ENCODE results near the gene SRGAP1.
"Not testable (repeated sequence)": the region's sequence is repeated elsewhere in the genome, so short reads cannot be mapped to it uniquely, and the experiment has no call there.

The SRGAP1 gene

DNA sequence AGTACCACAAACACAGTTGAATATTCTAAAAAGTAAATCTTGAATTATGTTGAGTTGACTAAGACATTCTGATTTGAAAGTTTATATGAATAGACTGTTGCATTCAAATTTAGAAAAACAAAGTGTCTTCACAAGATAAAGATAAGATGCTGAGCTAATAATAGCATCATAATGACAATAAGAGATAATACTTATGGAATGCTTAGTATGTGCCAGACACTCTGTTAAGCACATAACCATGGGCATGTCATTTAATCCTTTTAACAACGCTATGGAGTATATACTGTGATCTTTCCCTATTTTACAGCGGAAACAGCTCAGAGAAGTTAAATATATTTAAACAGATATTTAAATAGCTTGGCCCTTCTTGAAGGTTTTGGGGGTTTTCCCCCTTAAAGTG is 163.4 kb downstream of the SRGAP1 start:
- DNase-seq (ENCODE audit: low spot score): no peak

DNA sequence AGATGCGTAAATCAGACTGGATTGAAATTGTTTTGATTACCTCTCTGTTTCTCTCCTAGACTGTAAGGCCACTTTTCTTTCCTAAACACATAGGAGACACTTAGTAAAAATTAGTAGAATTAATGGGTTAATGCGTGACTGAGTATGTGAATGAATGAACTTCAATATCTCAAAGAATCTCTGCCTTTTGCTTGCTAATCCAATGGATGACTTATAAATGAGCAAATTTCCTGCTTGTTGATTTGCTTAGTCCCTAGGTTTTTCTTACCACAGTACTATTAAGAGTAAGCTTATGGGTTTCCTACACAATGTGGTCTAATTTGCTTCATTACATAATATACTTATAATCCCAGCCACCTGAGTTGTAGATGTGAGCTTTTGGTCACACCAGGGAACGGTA is 164.1 kb downstream of the SRGAP1 start:
- no peak for DNase-seq (ENCODE audit: low spot score)

DNA sequence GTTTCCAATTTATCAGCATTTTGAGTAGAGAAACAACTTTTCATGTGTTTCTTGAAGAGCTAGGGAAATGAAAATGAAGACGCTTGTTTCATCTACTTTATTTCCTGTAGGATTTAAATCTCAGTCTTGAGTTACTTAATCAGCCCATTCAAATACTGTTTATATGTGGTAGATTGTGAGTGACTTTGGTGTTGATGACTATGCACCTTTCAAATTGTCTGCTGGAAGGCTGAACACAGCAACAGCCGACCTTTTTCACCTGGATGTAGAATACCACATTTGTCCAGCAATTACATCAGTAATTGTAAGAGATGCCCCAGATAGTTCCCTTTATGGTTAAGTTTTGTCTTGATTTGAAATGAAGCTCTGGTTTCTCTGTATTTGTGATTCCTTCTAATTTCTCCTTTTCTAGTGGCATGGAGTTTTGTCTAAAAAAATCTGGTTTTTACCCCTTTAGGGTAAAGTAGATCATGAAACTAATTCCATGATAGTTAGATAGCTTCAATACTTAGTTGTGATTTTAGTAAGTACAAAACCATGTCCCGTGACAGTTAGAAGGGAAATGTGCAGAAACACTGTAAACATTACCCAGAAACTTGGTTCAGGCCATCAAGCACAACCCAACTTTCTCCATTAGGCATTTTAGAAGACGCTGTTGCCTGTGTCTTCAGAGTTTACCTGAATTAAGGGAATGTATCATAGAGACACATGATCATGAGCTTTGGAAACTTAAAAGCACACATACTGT is 165.0 kb downstream of the SRGAP1 start:
- no peak for DNase-seq (ENCODE audit: low spot score)

DNA sequence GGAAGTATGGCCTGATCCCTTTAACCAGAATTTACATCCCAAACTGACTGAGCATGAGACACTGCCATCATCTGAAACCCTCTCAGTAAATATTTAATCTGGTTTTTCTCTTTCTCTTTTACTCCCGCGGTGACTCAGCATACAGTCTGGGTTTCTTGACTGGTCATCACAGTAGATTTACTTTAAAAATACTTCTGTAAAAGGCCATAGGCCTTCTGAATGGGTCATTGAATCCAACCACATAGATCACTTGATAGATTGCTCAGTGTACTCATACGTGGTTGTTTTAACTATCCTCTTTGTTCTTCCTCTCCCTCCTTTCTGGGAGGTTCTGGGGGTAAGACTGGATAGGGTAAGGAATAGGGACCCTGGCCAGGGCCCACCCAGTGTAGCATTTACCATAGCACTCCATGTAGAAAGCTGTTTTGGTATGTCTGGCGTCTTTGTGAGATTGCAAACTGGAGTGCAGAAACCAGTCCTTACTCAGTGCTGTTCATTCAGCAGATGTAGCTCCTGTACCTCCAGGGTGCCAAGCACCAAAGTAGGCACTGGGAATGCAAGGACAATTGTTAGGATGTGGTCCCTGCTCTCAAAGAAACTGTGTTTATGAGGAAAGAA is 165.7 kb downstream of the SRGAP1 start:
- no peak for DNase-seq (ENCODE audit: low spot score)

DNA sequence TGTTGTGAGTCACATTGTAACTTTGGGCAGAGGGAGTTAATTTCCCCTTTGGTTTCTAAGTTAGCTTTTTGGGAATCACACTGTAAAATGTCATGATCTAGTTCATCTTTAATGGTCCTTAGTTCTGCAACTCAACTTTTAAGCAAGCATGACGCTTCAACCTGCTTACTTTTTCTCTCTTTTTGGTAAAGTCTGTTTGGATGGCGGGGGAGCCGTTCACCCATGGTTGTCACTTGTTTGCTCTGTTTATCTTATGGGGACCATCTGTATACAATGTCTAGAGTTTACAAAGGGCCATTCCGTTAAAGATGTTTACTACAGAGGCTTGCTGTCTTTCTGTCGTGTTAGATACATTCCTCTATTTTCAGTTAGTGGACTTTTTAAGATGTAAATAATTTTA is 172.0 kb downstream of the SRGAP1 start:
- DNase-seq (ENCODE audit: low spot score): no peak

DNA sequence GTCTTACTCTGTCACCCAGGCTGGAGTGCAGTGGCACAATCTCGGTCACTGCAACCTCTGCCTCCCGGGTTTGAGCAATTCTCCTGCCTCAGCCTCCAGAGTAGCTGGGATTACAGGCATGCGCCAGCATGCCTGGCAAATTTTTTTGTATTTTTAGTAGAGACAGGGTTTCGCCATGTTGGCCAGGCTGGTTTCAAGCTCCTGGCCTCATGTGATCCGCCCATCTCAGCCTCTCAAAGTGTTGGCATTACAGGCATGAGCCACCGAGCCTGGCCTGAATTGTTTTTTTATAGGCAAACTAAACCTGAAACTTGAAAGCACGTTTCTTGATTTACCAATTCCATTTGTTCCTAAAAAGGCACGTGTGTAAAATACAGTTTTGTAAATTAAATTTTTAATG is 173.6 kb downstream of the SRGAP1 start:
- not testable (repeated sequence) for DNase-seq (ENCODE audit: low spot score)

DNA sequence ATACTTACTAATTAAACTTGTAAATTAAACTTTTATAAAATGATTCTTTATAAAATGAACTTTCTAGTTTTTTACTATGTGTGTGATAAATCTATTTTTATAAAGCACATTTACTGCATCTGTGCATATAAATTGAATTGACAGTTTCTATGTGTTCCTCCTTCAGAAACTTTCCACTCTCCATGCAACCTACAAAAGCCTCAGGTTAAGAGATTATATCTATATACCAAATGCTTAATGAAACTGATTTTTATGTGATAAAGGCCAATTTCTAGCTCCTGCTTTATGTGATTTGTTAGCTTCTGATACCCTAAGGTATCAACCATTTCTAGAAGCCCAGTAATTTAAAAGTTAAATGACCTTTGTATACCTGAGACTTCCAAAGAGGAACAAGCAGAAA is 174.0 kb downstream of the SRGAP1 start:
- no peak for DNase-seq (ENCODE audit: low spot score)

DNA sequence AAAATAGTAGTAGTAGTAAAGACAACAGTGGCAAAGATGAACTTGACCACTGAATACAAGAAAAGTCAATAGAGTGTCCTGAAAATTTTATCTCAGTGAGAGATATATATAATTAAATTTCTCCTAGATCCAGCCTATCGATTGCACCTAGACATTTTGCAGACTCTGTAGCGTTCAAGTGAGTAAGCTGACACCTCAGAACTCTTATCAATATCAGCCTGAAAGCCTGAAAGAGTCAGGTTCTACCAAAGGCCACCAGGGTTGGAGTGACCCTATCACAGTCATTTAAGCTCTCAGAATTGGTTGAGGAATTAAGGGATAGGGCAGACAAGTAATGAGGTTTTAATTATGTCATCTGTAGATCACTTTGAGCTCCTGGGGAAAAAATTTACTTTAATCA is 174.6 kb downstream of the SRGAP1 start:
- DNase-seq (ENCODE audit: low spot score): no peak

DNA sequence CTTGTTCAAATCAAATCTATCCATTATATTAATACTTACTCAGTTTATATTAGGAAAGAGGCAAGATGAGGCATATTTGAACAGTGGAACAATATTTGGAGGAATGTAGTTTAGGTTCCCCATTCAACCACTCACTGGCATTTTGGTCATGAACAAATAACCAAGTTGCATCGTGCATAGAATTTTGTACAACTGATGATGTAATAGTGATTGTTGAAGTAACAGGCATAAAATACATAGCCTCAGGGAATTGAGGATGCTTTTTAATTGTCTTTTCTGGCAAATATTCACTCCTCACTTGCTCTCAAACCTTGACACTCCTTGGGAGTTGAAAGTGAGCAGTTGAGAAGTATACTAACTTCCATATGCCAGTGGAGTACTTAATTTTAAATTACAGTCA is 175.2 kb downstream of the SRGAP1 start:
- no peak for DNase-seq (ENCODE audit: low spot score)

DNA sequence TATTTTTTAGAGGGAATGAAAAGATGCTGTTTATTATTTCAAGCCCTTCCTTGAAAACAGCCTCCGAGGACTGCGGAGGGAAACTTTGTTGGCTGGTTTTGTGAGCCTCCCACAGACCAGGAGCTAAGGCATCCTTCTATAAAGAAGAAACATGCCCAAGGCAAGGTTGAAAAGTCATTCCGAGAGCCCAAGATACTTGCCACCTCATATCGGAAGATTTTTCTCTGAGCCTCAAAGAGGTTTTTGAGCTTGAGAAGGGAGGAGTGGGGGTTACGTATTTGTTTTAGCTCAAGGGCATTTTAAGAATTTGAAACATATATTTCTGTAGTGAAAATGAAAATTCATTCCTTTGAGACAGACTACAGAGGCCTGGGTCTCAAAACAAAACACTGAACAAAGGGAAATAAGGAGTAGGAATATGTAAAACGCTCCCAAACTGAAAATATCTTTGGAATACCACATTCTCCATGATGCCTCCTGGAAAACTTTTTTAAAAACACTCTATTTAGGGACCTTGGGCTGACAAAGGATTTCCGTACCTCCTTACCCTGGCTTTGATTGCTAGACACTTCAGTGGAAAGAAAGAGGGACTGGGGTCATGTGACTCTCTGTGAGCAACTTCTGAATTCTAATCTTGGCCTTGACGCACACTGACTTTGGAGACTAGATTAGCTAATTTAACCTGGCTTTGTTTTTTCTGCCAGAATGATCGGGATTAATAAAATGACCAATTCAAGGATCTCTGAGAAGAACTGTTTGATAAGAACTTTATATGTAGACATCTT is 180.9 kb downstream of the SRGAP1 start:
- no peak for DNase-seq (ENCODE audit: low spot score)

DNA sequence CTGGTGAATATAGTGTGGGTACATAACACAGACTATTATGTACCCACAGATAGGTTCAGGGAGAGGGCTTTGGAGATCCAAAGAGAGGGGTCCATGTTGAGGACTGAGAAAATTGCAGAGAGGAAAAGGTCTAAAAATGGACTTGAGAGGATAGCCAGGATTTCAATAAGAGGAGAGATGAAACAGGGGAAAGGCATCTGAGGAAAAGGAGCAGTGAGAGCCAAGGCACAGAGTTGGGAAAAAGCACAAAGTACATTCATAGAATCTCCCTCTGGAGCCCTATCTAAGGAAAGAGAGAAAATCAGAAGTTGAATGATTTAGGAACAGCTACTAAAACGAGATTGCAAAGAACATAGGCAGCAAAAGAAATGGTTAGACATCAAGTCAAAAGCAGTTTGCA is 182.8 kb downstream of the SRGAP1 start:
- DNase-seq (ENCODE audit: low spot score): no peak

DNA sequence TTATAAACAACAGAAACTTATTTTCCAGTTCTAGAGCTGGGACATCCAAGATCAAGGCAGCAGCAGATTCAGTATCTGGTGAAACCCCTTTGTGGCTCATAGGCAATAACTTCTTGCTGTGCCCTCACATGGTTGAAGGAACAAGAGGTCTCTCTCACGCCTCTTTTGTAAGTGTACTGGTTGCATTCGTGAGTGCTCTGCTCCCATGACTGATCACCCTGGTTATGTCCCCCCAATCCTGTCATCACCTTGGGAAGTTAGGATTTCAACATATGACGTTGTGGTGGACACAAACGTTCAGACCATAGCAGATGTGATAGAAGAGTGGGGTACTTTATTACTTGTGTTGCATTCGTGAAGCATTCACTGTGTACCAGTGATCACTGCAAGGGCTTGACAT is 184.0 kb downstream of the SRGAP1 start:
- no peak for DNase-seq (ENCODE audit: low spot score)

DNA sequence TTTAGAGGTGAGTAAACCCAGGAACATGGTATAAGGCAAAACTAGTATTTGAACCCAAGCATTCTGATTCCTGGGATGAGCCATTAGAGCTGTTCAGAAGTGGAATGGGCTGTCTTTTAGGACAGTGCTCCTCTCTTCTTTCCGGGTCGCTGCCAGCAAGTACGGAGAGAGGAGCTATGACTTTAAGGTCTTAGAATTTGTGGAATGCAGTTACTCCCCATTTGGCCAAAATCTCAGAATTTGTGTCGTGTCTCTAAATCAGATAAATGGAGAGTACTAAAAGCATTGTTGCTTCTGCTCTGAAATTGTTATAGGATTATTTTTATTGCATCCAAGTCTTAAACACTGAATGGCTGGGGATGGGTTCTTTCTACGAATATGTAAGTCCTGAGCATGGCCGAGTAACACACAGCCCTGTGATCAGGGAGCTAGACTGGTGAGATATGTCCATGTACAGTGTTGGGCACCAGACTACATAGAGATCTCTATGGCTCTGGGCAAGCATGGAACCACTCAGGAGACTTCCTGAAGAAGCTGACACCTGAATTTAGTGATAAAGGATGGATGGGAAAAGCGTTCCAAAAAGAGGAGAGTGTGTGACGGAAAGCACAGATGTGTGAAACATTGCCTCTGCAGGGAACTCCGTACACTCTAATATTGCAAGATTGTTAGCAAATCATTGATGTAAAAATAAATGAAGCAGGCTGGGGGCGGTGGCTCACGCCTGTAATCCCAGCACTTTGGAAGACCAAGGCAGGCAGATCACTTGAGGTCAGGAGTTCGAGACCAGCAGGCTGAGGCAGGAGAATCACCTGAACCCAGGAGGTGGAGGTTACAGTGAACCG is 184.7 kb downstream of the SRGAP1 start:
- DNase-seq (ENCODE audit: low spot score): no peak

DNA sequence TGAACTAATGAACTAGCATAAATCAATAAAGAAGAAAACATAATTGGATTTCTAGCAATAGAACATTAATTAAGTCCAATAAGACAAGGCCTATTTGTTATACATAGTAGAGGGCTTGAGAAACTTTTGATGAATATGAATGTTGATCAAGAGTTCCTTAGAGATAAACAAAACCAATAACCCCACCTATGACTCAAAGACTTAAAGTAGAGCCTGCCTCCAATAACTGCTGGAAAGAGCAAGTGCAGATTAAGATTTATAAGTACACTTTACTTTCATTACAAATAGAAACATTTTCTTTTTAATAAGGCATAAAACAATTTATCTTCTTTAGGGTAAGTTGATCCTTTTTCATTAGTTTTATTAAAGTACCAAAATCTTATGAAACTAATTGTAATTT is 185.7 kb downstream of the SRGAP1 start:
- DNase-seq (ENCODE audit: low spot score): no peak

DNA sequence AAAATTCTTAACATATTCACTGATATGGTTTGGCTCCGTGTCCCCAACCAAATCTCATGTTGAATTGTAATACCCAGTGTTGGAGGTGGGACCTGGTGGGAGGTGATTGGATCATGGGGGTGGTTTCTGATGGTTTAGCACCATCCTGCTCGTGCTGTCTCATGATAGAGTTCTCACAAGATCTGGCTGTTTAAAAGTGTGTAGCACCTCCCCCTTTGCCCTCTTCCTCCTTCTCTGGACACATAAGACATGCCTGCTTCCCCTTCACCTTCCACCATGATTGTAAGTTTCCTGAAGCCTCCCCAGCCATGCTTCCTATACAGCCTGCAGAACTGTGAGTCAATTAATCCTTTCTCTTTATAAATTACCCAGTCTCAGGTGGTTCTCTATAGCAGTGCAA is 189.6 kb downstream of the SRGAP1 start:
- DNase-seq (ENCODE audit: low spot score): not testable (repeated sequence)

DNA sequence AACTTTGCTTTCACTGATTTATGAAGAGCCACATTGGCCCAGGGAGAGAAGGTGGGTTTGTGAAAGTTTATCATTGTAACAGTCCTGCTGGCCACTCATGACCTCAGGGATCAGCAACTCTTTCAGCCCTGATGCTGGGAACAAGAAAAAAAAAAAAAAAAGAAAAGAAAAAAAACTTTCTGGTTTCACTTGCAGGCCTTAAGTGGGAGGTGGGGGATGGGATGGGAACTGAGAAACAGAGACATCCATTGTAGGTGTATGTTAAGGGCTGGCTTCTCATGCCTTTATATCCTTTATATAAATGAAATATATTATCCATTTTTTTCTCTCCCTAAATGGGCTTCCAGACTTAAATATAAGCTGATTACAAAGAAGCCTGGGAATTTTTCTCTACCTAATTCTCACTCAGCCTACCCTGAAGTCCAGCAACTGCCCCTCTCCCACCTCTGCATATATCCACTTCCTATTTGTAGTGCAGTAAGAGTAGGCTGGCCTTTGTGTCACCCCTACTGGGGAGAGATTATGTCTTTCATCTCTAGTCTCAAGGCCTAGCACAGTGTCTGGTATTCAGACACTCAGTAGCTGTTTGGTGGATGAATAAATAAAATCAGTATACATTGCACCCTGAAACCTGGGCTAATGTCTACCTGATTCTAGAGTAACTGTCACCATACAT is 190.5 kb downstream of the SRGAP1 start:
- DNase-seq (ENCODE audit: low spot score): no peak

DNA sequence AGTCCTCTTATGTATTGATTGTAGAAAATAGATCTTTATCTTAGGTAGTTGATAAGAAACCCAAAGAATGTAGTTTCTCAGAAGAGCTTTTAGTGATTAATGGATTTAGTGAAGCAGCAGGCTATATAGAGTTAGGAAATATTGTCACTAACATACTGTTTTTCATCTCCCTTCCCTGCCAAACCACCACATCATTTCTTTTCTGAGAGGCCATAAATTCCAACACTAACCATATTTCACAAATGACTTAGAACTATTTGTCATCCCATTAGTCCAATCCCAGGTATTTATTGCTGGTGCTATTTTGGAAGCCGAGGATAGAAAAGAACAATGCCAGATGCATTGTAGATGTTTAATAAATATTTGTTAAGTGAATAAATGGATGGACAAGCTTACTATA is 191.9 kb downstream of the SRGAP1 start:
- DNase-seq (ENCODE audit: low spot score): no peak

DNA sequence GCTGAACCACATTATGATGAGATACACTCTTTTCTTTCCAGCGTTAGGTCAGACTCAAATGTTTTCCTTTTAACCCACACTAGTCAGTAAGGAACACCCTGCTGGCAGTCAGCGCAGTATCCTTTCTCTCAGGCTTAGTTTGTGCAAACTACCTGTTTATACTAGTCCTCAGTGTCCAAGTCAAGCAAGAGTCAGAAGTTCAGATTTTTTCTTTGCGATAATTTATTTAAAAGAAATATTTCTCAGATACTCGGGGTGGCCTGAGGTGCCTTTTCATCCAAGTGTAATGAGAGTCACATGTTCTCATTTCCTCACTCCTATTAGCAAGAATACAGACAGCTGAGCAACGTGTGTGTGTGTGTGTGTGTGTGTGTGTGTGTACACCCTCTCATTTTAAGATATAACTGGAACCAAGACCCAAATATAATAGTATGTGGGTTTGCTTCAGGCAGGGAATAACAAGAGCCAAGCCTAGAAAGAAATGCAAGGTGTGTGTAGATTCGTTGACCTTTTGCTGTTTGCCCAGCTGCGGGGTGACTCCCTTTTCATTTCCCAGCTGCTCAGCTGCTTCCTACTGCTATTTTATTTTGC is 194.9 kb downstream of the SRGAP1 start:
- no peak for DNase-seq (ENCODE audit: low spot score)

DNA sequence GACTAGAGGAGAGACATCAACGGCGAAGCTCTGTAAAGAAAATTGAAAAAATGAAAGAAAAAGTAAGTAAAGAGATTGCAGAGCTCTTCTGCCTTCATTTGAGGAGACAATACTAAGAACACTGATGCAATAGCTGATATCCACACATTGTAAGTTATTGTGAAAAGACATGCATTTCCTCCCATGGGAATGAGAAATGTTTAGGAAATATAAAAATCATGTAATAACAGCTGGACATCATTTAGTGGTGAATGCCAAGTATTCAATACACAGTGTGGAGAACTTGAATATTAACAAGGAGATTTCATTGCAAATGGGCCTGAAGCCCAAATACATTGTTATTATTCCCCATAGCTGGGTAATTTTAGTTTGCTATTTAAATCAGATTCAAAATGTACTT is 198.4 kb downstream of the SRGAP1 start:
- no peak for DNase-seq (ENCODE audit: low spot score)

DNA sequence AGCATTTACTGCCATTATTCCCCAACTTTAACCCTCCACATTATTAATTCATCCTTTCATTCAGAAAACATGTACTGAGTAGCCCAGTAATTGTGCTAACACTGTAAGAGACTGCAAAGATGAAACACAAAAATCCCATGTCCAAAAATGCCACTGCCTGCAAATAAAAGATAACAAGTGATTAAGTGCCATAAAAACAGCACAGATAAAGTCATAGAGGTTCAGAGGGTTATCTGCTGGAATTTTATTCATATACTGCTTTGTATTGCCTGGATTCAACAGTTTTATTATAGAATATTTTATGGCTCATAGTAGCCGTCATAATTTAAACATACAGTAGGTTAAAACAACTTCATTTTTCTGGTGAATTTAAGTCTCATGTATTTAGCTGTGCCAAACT is 199.7 kb downstream of the SRGAP1 start:
- no peak for DNase-seq (ENCODE audit: low spot score)

DNA sequence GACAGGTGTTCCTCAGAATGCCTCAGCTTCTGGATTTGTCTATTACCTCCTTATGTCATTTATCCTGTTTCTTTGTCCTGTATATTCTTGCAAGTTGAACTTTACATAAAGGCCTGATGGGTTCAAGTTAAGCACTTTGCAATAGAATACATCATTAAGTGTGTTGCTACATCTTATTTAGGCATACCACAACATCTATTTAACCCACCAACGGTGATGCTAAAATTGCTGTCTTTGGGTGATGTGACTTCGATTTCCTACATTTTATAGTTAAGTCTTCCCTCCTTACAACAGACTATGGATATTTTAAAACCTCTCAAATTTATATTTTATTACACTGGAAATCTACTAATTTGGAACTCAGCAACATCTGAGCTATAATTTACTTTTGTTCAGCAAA is 206.6 kb downstream of the SRGAP1 start:
- no peak for DNase-seq (ENCODE audit: low spot score)

Measured in HuH-7.5 (cell line).